Upper lobe of left lung (tissue), 4 donors: Measurements from ENCODE around the gene VDR.

Experiments used
- POLR2A ChIP-seq, 4 donors: fragments of 450-650 bp; IDR thresholded peaks; one replicate each; pipeline ENCODE4 v1.5.1; 2016 to 2017; ENCODE audit warnings: antibody characterized with exemption in 4 of 4, mild to moderate bottlenecking in 2 of 4
- POLR2AphosphoS5 ChIP-seq, 2 donors: sonication (generic); formaldehyde crosslinking; IDR thresholded peaks; one replicate each; pipeline ENCODE4 v1.5.1; 2017; ENCODE audit warnings: antibody characterized with exemption in 2 of 2
- TF ChIP-seq, protein P1 (sequence below), 6 experiments: fragments of 450-650 bp in 4 of 6; fragments of 200-600 bp in 2 of 6; sonication (generic) in 2 of 6; IDR thresholded peaks; one replicate each; pipeline ENCODE4 v1.5.1; 2016 to 2019; ENCODE audit warnings: antibody characterized with exemption in 6 of 6

DNA sequence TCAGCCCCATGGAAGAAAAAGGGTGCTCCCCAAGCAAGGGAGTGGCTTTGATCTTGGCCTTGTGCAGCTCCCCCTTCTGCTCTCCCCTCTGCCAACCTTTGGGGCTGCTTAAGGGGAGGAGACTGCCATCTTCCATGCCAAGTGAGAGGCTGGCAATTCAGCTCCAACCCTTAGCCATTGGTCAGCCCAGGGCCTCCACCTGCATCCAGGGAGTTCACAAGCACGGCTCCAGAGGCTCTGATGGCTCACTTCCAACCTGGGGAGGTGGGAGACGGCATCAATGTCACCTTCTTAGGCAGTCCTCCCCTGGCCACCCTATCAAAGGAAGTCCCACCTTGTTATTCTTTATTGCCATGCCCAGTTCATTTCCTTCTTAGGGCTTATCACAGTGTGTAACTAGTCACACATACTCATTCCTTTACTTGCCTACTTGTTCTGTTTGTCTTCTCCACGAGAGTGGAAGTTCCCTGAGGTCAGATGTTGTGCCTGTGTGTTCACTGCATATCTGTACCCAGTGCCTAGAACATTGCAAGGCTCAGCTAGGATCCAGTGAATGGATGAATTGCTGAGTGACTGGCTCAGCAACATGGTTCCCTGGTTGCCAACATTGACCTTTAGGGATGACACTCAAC, 90.1 kb downstream of the VDR start:
- TF ChIP-seq, protein P1, sequence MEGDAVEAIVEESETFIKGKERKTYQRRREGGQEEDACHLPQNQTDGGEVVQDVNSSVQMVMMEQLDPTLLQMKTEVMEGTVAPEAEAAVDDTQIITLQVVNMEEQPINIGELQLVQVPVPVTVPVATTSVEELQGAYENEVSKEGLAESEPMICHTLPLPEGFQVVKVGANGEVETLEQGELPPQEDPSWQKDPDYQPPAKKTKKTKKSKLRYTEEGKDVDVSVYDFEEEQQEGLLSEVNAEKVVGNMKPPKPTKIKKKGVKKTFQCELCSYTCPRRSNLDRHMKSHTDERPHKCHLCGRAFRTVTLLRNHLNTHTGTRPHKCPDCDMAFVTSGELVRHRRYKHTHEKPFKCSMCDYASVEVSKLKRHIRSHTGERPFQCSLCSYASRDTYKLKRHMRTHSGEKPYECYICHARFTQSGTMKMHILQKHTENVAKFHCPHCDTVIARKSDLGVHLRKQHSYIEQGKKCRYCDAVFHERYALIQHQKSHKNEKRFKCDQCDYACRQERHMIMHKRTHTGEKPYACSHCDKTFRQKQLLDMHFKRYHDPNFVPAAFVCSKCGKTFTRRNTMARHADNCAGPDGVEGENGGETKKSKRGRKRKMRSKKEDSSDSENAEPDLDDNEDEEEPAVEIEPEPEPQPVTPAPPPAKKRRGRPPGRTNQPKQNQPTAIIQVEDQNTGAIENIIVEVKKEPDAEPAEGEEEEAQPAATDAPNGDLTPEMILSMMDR (IDR thresholded peaks at IDR 0.05), result no peak
- no peak for TF ChIP-seq POLR2AphosphoS5 (IDR thresholded peaks at IDR 0.05)
- no peak for TF ChIP-seq POLR2A (IDR thresholded peaks at IDR 0.05)
